Ovary (tissue), 9 donors: ENCODE results near the gene NUDCD3. TPM values are rescaled to one million over a fixed set of nuclear protein-coding genes. Genes with fewer than 3 reads are reported as not detected.

Experiments
- DNase-seq, 5 donors: peaks; one replicate each; pipeline ENCODE4 v3.0.0-alpha.2; 2019 to 2020
- H3K27ac ChIP-seq, 2 donors: fragments of 200-600 bp; one replicate each; pipeline versions ENCODE4 v1.5.1 to v1.8.0; 2019 to 2022
- H3K27me3 ChIP-seq: fragments of 200-600 bp; one replicate; pipeline ENCODE4 v1.8.0; 2022
- H3K36me3 ChIP-seq: fragments of 200-600 bp; sonication (generic); one replicate; pipeline ENCODE4 v1.5.1; 2019
- H3K4me1 ChIP-seq: one replicate; pipeline ENCODE4 v1.8.1; 2013; ENCODE audit warnings: mild to moderate bottlenecking, moderate library complexity; ENCODE audit not compliant: insufficient read depth
- H3K4me3 ChIP-seq: fragments of 200-600 bp; sonication (generic); one replicate; pipeline ENCODE4 v1.5.1; 2017
- H3K9me3 ChIP-seq, 2 donors: fragments of 200-600 bp in 1 of 2; sonication (generic) in 1 of 2; one replicate each; pipeline versions ENCODE4 v1.5.1 to v1.8.1; 2013 to 2019; ENCODE audit warnings: mild to moderate bottlenecking in 1 of 2, moderate library complexity in 1 of 2
- CTCF ChIP-seq, 3 donors: fragments of 450-650 bp in 2 of 3; fragments of 200-600 bp in 1 of 3; IDR thresholded peaks; one replicate each; pipeline versions ENCODE4 v1.5.1 to v1.8.0; 2016 to 2022; ENCODE audit warnings: antibody characterized with exemption in 3 of 3, mild to moderate bottlenecking in 1 of 3
- EP300 ChIP-seq: sonication (generic); formaldehyde crosslinking; IDR thresholded peaks from one replicate; pipeline ENCODE4 v1.6.1; 2017; ENCODE audit warnings: antibody characterized with exemption
- POLR2A ChIP-seq: fragments of 450-650 bp; IDR thresholded peaks from one replicate; pipeline ENCODE4 v1.6.1; 2017; ENCODE audit warnings: antibody characterized with exemption, mild to moderate bottlenecking, moderate library complexity
- WGBS, 3 donors: extraction: QIAGEN DNeasy Blood & Tissue Kit in 1 of 3; methylation state at CpG; one replicate each; pipeline versions ENCODE4 v1.1.5 to v1.1.7; 2013 to 2017; 5-methylcytosine and 5-hydroxymethylcytosine counted together
- intact Hi-C, 4 donors: fragments of 100-400 bp; cut with DNase I; formaldehyde crosslinking; loops; one replicate each; pipeline versions ENCODE4 v1.11.0 to v1.15.1; 2022 to 2023
- polyA plus RNA-seq, 2 donors: library from polyadenylated mRNA; stranded (reverse); fragments of 200-250 nt in 1 of 2; fragments of 350-450 nt in 1 of 2; fragmentation: Illumina TruSeq in 1 of 2; extraction: RNeasy Lipid Tissue Mini Kit (QIAGEN cat#74804) in 1 of 2; gene quantifications; one replicate each; pipeline ENCODE4 v1.2.3, GENCODE V29; 2013 to 2014
- total RNA-seq, 7 donors: library from RNA; depleted of rRNA in 2 of 7; stranded (reverse); fragments of >200 nt in 2 of 7; fragmentation: NEBNext Ultra II Directional in 3 of 7; extraction: Animal tissue kit (Norgen Biotek cat#: 25700) in 3 of 7; gene quantifications; one replicate each; pipeline versions ENCODE4 v1.1.0 to v1.2.4, GENCODE V29; 2016 to 2023
- donor health status: DM: no; HTN: no; CAD: no; lungs with moderate emphysema.
- donor health status: DM: no; HTN: no; CAD: no.
- donor health status: Bipolar disorder and iron deficiency.
- donor health status: DM: yes; HTN: yes; CAD: no.
- donor health status: DM: no; HTN: no; CAD: no.
- donor health status: DM: yes; HTN: yes; CAD: no.

The NUDCD3 gene
- total and polyA plus RNA-seq, 9 donors, result 32.1 to 117 (median 102) TPM

GRCh38 chr7:44392618-44393010, 97.8 kb downstream of the NUDCD3 start:
- Histone ChIP-seq H3K36me3 (no peaks in the 10 kb centered on the region), H3K27ac (no peak overlapping the region), H3K9me3 (no peaks in the 10 kb centered on the region), H3K4me1 (no peaks in the 10 kb centered on the region), H3K4me3 (no peak overlapping the region), H3K27me3 (no peaks in the 10 kb centered on the region)
- intact Hi-C loops, result no loop called here
- DNase-seq, result no peak
- TF ChIP-seq EP300, result no peak
- TF ChIP-seq CTCF (IDR thresholded peaks at IDR 0.05), result no peak
- no peak for TF ChIP-seq POLR2A

GRCh38 chr7:44391746-44392617, 98.5 kb downstream of the NUDCD3 start:
- no peak overlapping the region for H3K27ac ChIP-seq
- no peaks in the 10 kb centered on the region for H3K36me3 ChIP-seq
- no peaks in the 10 kb centered on the region for H3K4me1 ChIP-seq
- H3K27me3 ChIP-seq, result no peaks in the 10 kb centered on the region
- no peak for TF ChIP-seq CTCF (IDR thresholded peaks at IDR 0.05)
- TF ChIP-seq POLR2A, result no peak
- no peak for TF ChIP-seq EP300
- peak in 1 of 5 donors; percentile 1 for DNase-seq
- WGBS, 3 donors, result 96 to 97% (median 97%) methylated on average over 11 of the region's 11 CpGs
- intact Hi-C loops, result no loop called here
- H3K9me3 ChIP-seq, result no peaks in the 10 kb centered on the region
- no peak overlapping the region for H3K4me3 ChIP-seq

GRCh38 chr7:44391171-44391570, 99.3 kb downstream of the NUDCD3 start:
- no peak for DNase-seq
- Histone ChIP-seq H3K4me3 (no peak overlapping the region), H3K9me3 (no peaks in the 10 kb centered on the region), H3K27ac (no peak overlapping the region), H3K27me3 (no peaks in the 10 kb centered on the region), H3K36me3 (no peaks in the 10 kb centered on the region), H3K4me1 (no peaks in the 10 kb centered on the region)
- WGBS, 3 donors, result 87 to 90% (median 90%) methylated on average over 10 of the region's 10 CpGs
- intact Hi-C loops, result no loop called here
- TF ChIP-seq POLR2A (no peak), CTCF (IDR thresholded peaks at IDR 0.05) (no peak), EP300 (no peak)

GRCh38 chr7:44390701-44391100, 99.8 kb downstream of the NUDCD3 start:
- intact Hi-C loops, result no loop called here
- H3K4me3 ChIP-seq, result no peak overlapping the region
- no peaks in the 10 kb centered on the region for H3K9me3 ChIP-seq
- no peaks in the 10 kb centered on the region for H3K36me3 ChIP-seq
- TF ChIP-seq EP300 (no peak), POLR2A (no peak), CTCF (IDR thresholded peaks at IDR 0.05) (no peak)
- no peak overlapping the region for H3K27ac ChIP-seq
- no peaks in the 10 kb centered on the region for H3K4me1 ChIP-seq
- DNase-seq, result no peak
- no peaks in the 10 kb centered on the region for H3K27me3 ChIP-seq
- WGBS, 3 donors, result 92 to 99% (median 94%) methylated on average over 2 of the region's 2 CpGs
